GM19468 (cell line): ENCODE results near the gene ZNF512B.

Experiments
- ATAC-seq: cut with Tn5 transposase; IDR thresholded peaks from one replicate; pipeline ENCODE4 v1.9.1; 2021; ENCODE audit warnings: mild to moderate bottlenecking, moderate library complexity, moderate number of reproducible peaks; ENCODE audit not compliant: unreplicated experiment; ENCODE audit errors: extremely low read depth

ZNF512B gene

DNA sequence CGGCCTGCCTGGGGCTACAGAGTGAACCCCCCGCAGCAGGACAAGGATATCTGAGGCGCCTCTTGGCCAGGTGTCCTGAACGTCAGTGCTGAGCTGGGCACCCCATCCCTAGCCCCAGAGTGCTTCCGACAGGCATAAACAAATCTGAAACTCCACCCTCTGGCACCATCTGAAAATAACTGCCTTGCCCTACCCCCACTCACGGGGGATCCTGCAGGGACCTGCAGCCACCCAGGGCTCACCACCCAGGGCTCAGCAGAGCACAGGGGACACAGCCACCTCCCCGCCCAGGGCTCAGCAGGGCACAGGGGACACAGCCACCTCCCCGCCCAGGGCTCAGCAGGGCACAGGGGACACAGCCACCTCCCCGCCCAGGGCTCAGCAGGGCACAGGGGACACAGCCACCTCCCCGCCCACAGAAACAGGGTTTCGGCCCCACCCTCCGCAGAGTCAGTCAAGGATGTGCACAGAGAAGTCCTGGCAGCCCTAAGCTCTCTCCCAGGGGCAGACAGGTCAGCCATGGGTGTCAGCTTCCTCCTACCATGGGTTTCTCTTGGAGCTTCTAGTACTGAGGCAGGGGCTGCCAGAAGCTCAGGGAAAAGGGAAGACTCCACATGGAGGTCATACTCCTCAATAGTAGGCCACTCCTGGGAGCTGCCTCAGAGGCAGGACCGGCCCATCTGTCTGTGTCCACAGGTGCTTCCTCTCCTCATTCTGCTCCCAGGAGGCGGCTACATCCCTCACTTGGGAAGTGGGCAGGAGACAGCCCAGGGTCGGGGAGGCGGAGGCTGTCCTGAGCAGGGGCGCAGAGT lies 18.1 kb downstream of the ZNF512B start:
- no peak for ATAC-seq

DNA sequence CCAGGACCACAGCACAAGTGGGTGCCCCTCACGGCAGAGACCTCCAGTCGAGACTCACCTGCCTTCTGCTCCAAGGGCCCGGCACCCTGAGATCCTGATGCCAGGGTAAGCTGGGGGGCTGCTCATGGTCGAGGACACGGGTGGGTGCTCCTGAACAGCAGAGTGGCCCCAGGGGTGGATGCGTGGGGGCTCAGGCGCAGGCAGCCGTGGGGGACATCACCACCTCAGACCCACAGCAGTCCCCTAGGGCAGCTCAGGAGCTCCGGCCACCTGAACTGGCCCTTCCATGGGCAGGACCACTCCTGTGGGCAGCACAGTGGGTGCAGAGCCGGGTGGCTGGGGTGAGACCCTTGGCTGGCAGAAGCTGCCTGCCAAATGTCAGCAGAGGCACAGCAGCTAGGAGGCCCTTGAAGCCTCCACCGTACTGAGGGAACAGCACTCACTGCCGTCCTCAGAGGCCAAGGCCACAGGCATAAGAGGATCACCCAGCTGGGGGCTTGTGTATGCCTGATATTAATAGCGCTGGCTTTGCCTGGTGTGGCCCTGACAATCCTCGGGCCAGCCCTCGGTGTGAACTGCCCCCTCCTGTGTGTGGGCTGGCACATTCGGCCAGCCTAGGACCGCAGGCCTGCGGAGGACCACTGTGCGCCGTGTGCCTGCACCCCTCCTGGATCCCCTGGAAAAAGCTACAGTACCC lies 18.9 kb downstream of the ZNF512B start:
- ATAC-seq, result no peak

DNA sequence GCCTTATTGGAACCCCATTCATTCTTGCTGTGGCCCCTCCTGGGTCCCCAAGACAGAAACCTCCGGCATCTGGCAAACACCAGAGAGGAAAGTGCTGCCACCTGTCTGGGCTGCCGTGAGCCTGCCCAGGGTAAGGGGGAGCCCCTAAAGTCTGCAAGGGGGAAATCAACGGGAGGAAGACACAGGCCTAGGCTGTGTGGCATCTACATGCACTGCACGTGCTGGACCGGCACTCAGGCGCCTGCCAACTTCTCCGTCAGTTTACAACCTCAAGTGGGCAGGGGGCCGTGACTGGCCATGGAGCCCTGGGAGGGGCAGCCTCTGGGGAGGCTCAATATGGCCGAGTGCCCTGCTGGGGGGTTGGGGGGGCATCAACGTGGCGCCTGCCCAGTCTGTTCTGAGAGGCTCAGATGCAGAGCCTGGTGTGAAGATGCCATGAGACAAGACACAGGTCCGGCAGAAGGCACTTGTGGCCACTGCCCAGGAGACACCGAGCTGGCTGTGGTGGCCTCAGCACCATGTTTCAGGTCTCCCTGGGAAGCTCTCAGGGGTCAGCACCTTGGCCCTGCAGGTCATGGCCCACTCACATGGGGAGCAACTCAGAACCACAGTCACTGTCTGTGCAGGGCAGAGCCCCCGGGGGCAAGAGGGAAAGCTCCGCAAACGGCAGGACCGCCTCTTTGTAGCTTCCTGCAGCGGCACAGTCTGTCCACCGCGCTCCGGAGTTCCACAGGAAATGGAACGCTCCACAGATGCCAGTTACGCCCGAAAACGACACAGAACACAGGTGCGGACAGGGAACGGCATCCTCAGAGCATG lies 21.9 kb downstream of the ZNF512B start:
- ATAC-seq, result no peak

DNA sequence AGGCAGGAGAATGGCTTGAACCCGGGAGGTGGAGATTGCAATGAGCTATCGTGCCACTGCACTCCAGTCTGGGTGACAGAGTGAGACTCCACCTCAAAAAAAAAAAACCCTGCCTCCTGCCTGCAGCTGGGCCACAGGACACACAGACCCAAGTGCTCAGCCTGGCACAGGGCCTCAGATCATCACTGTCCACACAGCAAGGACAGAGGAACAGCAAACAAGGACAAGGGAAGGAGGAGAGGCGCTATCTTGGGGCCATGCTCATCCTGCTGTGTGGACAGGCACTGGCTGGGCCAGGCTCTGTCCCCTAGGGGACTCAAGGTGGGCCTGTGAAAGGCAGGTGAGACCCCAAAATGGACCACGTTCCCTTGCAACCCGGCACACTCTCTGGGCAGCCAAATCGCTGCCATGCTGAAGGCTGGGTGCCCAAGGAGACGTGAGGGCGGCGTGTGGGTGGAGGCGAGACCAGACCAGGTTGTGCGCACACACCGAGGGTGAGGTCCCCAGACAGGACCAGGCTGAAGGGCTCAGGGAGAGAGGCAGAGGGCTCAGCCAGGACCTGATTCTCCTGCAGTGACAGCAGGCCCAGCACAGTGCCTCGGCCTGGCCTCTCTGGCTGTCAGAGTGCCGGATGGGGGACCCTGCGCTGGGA lies 22.6 kb downstream of the ZNF512B start:
- ATAC-seq, result no peak

DNA sequence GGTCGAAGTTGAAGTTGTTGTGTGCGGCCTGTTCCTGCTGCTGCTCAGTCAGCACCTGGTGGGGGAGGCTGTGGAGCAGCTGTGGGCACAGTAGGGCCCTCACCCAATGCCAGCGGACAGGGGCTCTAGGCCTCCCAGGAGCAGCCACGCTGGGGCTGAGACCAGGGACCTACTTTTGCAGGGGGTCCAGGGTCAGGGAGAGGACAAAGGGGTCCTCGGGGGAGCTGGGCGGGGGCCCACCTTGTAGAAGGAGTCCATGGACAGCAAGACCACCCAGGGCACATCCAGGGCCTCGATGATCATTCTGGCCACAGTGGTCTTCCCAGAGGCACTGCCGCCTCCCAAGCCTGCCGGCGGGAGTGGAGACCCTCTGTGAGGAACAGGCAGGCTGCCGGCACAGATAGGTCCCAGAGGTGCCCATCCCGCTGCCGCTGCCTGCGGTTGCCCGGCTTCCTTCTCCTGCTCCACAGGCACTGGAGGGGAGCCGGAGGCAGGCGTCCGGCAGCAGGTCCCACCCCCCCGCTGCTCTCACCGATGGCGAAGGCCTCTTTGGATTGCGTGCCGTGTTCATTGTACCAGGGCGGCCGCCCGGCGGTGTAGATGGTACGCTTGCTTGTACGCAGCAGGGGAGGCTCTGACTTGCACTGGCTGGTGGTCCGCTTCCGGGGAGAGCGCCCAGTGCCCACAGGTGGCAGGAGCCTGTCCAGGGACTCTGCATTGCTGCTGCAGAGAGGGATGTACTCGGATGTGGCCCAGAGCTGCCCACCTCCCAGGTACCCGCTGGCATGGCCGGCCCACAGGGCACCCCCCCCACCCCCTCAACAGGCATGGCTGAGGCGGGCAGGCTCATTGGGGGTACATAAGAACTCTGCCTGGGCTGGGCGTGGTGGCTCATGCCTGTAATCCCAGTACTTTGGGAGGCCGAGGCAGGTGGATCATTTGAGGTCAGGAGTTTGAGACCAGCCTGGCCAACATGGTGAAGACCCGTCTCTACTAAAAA lies 23.5 kb downstream of the ZNF512B start:
- no peak for ATAC-seq

DNA sequence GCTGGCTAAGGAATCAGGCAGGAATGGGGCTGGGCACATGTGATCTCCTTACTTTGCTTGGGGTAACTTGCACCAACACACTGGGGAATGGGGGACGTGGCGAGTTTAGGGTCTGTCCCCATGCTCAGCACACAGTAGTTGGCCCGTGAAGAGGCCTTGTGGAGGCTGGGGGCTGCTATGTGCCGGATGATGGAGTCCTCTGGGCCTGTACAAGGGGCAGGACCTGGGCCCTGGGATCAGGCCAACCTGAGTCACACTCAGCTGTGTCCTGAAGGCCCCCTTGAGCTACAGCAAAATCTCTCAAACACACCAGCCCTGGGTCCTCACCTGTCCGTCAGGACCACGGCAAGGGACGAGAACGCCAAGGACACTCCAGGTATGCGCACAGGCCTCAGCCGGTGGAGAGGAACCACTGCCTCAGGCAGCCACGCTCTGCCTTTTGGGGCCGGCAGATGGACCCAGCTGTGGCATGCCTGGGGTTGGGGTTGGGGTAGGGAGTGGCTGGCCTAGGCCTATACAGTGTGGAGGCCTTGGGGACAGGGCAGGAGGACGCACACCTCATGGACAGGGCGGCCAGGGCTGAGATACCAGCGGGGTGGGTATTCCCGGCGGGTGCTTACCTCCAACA lies 24.6 kb downstream of the ZNF512B start:
- no peak for ATAC-seq

DNA sequence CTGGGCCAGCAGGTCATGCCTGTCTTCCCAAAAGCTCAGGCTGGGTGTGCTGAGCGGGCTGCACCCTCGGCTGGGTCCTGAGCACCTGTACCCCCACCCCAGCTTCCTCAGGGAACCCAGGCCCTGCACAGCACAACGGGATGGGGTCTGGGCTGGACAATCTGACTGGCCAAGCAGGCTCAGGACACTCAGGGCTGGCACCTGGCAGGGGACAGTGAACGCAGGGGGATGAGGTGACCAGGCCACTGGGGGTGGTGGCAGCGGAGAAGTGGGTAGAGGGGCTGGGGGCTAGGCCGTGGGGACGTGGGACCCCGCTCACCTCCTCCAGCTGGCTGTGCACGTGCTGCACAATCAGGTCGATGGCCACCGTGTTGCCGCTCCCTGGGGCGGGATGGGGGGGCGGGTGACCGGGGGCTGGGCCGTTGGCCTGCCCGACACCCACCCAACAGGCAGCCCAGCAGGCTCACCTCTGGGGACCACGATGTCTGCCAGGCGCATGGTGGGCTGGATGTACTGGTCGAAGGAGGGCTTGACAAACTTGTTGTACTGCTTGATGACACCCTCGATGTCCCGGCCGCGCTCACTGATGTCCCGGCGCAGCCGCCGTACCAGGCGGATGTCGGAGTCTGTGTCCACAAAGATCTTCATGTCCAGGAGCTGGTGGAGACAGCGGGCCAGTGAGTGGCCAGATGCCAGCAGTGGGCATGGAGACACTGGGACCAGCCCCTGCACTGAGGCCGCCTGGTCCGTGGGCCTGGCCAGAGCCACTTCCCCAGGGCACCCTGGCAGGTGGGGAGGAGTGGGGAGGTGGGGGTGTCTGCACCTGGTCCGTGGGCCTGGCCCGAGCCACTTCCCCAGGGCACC lies 25.4 kb downstream of the ZNF512B start:
- no peak for ATAC-seq

DNA sequence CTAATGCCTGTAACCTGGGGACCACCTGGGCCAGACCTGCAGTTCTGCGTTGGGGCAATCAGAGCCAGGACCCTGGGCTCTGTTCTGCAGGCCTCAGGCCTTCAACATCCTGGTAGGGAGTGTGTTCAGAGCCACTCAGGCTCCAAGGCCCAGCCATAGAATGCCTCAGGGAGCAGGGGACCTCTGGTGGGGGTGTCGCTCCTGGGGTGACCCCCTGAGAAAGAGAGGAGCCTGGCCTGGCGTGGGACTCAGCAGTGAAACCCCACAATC lies 26.0 kb downstream of the ZNF512B start:
- no peak for ATAC-seq

DNA sequence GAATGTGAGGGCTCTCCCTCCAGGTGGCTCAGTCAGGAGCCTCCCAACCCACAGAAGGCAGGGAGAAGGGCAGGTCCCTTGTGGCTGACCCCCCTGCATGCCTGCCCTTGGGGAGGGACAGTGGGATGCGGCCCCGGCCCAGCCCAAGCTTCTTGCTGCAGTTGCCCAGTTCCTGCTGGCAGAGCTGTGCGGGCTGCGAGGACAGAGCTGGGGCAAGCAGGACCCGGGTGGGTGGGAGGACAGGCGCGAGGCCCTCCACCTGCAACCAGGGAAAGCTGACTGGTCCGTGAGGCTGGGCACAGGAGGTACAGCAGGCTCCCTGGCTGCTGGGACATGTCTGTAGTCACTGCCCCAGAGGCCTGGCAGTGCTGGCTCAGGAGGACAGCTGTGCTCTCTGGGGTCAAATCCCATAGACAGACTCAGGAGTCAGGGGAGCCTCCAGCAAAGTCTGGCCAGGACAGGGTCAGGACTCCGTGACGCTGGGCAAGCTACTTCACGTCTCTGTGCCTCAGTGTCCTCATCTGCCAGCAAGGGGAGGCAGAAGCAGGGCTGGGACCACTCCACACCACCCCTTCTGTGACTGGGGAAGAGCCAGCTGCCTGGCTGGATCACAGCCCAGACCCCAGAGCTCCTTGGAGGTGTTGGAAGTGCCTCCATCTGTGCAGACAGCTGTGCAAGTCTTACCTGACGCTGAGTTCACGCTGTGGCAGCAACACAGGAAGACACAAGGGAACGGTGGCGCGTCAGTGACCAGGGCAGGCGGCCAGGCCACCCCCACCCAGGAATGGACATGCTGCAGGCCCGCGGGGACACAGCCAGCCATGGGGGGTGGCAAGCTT lies 26.5 kb downstream of the ZNF512B start:
- ATAC-seq, result no peak

DNA sequence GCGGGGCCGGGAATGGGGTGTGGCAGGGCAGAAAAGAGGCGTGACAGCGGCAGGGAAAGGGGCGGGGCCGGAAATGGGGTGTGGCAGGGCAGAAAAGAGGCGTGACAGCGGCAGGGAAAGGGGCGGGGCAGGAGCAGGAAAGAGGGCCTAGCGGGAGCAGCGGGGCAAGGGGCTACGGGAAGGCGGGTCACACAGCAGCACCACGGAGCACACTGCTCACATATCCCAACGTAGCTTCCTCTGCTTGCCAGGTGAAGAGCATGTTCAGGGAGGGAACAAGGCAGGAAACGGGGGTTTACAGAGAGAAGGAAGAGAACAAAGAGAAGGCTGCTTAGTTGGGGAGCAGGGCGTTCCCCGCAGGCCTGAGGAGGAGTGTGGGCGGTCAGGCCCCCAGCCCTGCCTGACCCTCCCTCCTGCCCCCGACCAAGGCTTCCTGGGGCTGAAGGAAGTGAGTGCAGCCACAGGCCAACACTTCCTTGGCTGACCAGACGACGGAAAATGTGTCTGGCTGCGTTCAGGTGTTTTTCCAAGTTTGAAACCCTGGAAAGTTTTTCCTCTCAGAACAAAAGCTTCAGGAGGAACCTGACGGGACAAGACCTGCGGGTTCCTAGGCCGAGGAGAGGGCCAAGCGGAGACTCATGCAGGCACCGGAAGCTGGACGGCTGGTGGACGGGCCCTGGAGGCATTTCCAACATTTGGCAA lies 27.3 kb downstream of the ZNF512B start:
- ATAC-seq, result no peak

DNA sequence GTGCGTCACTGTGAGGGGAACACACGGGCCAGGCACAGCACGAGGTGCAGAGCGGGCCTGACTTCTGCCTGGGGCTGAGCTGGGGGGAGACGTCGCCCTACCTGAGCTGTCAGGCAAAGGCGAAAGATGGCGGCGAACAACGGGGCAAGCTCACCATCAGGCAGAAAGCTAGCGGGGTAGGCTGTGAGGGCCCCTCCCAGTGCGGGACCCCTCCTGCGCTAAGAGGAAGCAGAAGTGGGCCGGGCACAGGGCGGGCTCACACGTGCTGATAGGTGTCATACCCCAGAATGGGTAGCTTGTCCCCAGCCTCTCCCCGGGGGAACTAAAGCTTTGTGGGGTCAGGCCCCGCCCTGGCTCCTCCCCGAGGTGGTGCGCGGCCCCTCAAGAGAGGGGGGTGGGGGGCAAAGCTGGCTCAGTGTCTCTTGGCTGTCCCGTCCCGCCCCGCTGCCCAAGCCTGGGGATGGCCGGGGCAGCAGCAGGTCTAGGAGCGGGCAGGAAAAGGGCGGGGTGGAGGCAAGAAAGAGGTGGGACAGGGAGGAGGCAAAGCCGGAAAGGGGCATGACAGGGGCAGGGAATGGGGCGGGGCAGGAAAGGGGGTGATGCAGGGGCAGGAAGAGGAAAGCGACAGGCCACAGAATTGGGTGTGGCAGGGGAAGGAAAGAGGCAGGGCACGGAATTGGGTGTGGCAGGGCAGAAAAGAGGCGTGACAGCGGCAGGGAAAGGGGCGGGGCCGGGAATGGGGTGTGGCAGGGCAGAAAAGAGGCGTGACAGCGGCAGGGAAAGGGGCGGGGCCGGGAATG lies 28.2 kb downstream of the ZNF512B start:
- ATAC-seq, result no peak

DNA sequence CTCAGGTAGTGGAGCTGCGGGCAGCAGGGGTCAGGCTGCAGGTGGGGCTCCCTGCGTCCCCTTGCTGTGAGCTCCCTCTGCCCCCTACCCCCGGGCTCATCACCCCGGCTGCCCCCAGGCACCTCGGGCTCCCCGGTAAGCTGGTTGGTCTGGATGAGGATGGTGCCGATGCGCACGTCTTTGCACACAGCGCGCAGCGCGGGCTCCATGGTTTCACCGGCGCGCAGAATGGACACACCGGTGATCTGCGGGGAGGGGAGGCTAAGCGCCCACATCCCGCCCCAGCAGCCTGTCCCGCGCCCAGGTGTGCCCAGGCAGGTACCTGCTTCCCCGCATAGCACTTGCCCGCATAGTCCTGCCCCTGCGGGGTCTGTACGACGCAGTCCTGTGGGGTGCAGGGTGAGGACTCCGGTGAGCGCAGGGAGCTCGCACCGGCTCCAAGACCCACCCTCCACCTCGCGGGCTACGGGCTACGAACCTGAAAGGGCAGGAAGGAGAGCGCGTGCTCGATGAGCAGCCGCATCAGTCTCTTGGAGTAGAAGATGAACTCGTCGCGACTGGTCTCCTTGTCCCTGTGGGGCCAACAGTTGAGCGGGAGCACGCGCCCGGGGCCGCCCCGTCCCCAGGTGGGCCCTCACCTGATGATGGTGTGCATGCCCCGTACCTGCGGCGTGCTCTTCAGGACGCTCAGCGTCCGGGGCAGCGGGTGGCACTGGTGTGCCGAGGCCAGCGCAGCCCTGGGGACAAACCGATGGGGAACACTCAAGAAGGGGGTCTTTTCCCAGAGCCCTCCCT lies 29.1 kb downstream of the ZNF512B start:
- ATAC-seq, result no peak

DNA sequence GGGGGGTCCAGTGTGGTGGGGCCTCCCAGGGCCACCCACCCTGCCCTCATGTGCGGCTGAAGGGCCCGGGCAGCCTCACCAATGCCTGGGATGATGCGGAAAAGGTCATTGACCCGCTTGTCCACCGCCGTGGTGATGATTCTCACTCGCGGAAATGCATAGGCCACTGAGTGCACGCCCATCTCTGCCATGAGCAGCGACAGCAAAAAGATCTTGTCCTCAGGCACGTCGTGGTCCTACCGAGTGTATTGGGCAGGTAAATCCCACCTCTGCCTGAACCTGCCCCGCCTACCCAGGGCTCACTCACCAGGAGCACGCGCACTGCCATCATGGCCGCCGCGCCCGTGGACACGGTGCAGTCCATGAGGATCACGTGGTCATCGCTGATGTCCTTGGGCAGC lies 29.7 kb downstream of the ZNF512B start:
- no peak for ATAC-seq

DNA sequence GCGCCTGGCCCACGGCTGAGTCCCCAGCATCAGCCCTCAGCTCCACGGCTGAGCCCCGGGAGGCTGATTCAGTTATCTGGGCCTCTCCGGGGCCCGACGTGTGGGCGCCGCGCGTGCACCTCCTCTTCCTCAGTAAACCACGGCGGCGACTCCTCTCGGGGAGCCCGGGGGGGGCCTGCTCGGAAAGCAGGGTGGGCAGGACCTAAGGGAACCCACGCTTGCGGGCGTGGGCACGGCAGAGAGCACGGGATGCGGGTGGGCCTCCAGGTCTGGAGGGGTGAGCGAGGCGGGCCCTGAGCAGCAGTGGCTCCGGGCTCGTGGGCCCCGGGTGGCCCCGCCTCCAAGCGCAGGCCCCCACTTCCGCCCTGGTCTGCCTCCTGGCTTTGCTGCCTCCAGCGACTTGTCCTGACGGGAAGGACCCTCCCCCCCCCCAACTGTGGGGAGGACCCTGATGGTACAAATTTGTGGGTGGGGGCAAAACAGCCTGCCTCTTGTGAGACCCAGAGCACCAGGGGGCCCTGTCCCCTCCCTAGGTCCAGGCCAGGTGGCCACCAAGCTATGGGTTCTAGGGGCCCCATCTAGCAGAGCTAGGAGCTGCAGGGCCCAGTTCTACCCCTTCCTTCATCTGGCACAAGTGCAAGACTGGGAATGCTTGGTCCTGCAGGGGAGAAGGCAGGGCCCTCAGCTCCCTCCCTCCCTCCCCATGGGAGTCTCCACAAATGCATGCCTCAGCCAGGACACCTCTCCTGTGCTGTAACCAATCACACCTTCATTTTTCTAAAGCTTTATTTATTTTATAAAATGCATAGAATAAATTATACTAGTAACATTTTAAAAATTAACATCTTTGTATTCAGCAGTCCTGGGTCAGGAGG lies 30.4 kb downstream of the ZNF512B start:
- no peak for ATAC-seq
